GM13977 (cell line): ENCODE measurements around the gene MCIDAS.

Experiments
- DNase-seq: peaks from one replicate; pipeline ENCODE4 v3.0.0; 2012; ENCODE audit warnings: low spot score
- in situ Hi-C: fragments of 300-500 bp; cut with MboI; formaldehyde crosslinking; loops from one replicate; pipeline ENCODE4 v1.12.0; 2022; ENCODE audit warnings: low sequenced_read_pairs, low pct_unique_long_range_greater_than_20kb, mixed read lengths, inconsistent platforms; ENCODE audit not compliant: unreplicated experiment
- TF ChIP-seq, protein P1 (sequence below): IDR thresholded peaks from 2 replicates; pipeline ENCODE4 v1.5.1; 2012; ENCODE audit warnings: mild to moderate bottlenecking, control low read depth; ENCODE audit not compliant: insufficient read depth; ENCODE audit errors: extremely low read depth, missing control alignments

MCIDAS gene

DNA sequence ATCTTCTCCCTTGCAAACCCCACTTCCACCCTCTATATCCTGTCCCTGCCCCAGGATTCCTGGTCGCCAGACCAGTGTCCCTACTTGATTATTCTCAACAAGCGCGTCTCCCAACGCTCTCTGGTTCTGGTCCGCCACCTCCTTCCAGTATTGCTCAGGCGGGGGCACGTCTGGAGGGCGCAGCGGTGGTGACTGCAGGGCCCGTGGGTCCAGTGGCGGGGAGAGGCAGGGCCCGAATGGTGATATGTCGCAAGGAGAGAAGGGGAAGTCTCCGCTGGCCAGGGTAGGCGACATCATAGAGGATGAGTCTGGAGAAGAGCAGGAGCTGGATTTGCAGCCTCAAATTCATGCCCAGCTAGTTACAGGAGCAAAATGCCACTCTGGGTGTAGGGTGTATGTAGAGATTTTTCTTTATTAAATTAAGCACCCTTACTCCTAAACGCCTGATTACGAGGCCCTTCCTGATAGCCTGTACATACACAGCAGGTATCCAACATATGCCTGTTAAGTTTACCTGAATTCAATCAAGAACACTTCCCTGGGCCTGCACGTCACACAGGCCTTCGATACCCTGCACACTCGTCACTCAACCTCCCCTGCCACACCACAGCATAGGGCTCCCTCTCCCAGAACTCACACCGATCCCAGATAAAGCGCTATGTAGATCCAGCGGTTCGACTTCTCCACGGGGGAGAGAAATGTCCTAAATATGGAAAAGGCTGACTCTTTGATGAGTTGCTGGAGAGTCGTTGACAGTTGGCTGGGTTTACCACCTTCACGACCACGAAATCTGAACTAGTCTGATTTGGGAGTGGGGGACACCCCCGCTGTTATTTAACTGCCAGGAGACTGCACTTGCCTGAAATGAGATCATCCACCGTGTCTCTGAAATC is 4.8 kb downstream of the MCIDAS start:
- TF ChIP-seq, protein P1, sequence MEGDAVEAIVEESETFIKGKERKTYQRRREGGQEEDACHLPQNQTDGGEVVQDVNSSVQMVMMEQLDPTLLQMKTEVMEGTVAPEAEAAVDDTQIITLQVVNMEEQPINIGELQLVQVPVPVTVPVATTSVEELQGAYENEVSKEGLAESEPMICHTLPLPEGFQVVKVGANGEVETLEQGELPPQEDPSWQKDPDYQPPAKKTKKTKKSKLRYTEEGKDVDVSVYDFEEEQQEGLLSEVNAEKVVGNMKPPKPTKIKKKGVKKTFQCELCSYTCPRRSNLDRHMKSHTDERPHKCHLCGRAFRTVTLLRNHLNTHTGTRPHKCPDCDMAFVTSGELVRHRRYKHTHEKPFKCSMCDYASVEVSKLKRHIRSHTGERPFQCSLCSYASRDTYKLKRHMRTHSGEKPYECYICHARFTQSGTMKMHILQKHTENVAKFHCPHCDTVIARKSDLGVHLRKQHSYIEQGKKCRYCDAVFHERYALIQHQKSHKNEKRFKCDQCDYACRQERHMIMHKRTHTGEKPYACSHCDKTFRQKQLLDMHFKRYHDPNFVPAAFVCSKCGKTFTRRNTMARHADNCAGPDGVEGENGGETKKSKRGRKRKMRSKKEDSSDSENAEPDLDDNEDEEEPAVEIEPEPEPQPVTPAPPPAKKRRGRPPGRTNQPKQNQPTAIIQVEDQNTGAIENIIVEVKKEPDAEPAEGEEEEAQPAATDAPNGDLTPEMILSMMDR, result no peak
- DNase-seq, result peak; percentile 37
- in situ Hi-C loops, result no loop called here

DNA sequence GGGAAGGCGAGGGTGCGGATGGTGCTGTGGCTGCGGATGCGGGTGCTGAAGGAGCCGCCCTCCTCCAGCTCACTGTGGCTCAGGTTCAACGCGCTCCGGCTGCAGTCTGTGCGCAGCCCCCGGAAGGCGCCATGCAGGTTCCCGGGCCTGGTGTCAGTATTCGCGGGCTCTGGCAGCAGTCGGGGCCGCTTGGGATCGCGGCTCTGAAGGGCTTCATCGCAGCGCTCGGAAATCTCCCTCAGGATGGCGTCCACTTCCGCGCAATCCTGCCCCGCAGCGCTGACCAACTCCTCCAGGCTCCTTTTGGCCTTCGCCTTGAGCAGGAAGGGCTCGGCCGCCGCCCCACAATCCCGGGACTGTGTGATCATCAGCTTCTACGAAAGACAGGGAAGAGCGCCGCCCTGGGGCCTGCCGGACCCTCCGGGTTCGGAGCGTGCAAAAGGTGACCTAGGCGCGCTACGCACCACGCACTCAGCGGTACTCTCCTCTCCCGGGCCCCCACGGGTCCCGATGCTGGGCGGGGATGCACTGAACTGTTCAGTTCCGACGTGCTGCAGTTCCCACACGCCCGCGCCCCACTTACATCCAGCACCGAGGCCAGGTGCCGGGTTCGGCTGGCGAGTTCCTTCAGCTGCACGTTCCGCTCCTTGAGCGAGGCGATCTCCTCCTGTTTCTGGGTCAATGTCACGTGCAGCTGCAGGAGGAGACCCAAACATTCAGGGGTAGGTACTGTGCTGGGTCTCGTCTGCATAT is 6.5 kb downstream of the MCIDAS start:
- no peak for DNase-seq
- TF ChIP-seq, protein P1, result no peak
- in situ Hi-C loops, result no loop called here

DNA sequence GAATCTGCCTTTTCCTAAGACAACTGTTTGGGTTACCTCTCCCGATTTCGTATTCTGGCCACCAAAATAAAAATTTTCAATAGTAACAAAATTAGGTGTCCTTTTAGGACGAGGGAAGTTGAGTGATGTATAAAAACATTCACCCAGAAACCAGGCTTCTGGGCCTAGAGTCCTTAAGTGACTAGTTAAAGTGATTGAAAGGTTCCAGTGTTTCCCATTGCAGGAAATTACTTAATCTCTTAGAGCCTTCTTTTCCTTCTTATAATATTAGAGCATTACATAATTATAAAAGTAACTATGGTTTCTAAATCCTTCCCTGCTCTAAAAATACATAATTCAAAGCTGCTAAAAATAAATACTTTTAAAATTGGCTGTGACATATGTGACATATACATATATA is 7.3 kb downstream of the MCIDAS start:
- TF ChIP-seq, protein P1, result no peak
- DNase-seq, result no peak
- in situ Hi-C loops, result no loop called here

DNA sequence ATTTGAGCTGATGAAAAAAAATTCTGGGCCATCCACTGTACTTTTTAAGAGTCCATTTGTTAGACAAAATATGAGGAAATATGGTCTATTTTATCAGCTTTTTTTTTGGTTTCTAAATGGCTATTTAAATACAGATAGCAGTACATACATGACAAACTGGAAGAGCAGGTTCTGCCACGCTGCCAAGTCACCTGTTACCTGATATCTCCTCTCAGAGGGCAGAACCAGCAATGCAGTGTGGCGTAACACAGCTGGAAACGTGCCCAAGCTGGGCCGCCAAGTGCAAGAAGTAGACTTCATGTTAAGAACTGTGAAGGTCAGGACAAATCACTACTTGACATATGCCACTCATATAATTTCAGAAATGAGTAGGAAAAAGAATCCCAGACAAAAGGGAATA is 8.1 kb downstream of the MCIDAS start:
- in situ Hi-C loops, result no loop called here

DNA sequence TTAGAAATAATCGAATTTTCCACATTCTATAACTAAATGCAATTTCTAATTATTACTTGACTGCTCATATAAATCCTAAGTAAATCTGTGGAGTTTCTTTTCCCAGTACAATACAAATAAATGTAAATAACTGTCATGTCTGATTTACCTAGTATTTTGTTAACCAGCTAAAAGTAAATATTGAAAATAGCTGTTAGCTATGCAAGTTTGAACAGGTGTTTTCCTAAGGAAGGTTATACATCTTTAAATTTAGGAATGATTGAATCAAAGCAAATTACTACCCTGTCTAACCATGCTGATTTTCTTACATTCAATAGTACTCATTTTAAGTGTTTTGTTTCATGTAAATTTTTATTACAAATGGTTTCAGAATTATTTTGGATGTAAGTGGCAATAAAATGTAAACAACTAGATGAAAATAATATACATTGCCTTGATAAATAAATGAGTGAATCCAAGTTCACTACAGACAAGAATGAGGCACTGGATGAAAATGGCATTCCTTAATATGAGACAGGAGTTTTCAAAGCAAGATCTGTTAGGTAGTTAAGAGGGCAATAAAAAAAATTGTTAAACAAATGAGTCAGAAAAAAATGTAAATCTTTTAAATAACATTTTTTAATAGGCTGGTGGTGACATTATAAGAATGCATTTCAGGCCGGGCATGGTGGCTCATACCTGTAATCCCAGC is 15.8 kb downstream of the MCIDAS start:
- TF ChIP-seq, protein P1, result no peak
- no peak for DNase-seq
- in situ Hi-C loops, result no loop called here

More for the DNA sequence above, 8.1 kb downstream of the MCIDAS start:
- TF ChIP-seq, protein P1, result no peak
- no peak for DNase-seq

DNA sequence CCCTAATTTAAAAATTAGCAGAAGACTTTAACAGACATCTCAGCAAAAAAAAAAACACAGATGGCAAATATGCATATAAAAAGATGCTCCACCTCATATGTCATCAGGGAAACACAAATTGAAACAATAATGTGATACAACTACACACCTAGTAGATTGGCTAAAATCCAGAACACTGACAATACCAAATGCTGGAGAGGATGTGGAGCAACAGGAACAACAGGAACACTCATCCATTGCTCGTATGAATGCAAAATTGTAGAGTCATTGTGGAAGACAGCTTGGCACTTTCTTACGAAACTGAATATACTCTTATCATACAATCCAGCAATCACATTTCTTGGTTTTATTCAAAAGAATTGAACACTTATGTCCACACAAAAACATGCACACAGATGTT is 22.1 kb downstream of the MCIDAS start:
- TF ChIP-seq, protein P1, result no peak
- in situ Hi-C loops, result no loop called here
- no peak for DNase-seq
